ENCODE results near the gene TOM1.

DNA sequence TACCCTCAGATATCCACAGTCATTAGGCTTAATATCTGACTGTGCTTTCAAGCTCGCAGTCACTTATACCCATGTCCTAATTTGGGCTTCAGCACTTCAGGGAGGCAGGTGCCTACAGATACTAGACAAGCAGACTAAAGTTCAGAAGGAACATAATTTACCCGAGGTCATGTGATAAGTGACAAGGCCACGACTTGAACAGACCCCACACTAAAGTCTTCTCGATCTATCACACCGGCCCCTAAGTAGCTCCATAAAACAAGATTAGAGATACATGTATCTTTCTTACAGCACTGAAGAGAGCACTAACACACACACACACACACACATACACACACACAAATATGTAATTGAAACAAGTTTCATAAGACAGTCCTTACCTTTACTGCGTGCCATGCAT lies 32.6 kb downstream of the TOM1 start:
- TF ChIP-seq RARB (CRISPR knock-in tag; IDR thresholded peaks at IDR 0.05) (no peak), POLR2A (IDR thresholded peaks at IDR 0.05; ENCODE audit: low read length) (no peak), CBX8 (IDR thresholded peaks at IDR 0.05) (no peak), CTCF (IDR thresholded peaks at IDR 0.05) (no peak), RAD21 (conservative IDR thresholded peaks at IDR 0.05 in 1 of 2, IDR thresholded peaks at IDR 0.05 in 1 of 2) (no peak)
- TF ChIP-seq, protein P1, sequence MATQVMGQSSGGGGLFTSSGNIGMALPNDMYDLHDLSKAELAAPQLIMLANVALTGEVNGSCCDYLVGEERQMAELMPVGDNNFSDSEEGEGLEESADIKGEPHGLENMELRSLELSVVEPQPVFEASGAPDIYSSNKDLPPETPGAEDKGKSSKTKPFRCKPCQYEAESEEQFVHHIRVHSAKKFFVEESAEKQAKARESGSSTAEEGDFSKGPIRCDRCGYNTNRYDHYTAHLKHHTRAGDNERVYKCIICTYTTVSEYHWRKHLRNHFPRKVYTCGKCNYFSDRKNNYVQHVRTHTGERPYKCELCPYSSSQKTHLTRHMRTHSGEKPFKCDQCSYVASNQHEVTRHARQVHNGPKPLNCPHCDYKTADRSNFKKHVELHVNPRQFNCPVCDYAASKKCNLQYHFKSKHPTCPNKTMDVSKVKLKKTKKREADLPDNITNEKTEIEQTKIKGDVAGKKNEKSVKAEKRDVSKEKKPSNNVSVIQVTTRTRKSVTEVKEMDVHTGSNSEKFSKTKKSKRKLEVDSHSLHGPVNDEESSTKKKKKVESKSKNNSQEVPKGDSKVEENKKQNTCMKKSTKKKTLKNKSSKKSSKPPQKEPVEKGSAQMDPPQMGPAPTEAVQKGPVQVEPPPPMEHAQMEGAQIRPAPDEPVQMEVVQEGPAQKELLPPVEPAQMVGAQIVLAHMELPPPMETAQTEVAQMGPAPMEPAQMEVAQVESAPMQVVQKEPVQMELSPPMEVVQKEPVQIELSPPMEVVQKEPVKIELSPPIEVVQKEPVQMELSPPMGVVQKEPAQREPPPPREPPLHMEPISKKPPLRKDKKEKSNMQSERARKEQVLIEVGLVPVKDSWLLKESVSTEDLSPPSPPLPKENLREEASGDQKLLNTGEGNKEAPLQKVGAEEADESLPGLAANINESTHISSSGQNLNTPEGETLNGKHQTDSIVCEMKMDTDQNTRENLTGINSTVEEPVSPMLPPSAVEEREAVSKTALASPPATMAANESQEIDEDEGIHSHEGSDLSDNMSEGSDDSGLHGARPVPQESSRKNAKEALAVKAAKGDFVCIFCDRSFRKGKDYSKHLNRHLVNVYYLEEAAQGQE (IDR thresholded peaks at IDR 0.05) = no peak
